AG09309 (cell line): Measurements from ENCODE around the gene PTPRN2.

Experiments
- DNase-seq: peaks from one replicate; pipeline ENCODE4 v3.0.0-alpha.2; 2010; ENCODE audit warnings: low read depth
- H3K4me3 ChIP-seq: 2 replicates; pipeline ENCODE4 v1.5.1; 2011; ENCODE audit warnings: mild to moderate bottlenecking, low read depth, low read length, moderate library complexity; ENCODE audit not compliant: control insufficient read depth
- CTCF ChIP-seq: IDR thresholded peaks from 2 replicates; pipeline ENCODE4 v1.5.1; 2011; ENCODE audit warnings: mild to moderate bottlenecking, low read depth, low read length, inconsistent platforms; ENCODE audit not compliant: insufficient read depth, control insufficient read depth; ENCODE audit errors: missing control alignments

PTPRN2 gene

GRCh38 chr7:158017111-158018097, 570.2 kb downstream of the PTPRN2 start:
- TF ChIP-seq CTCF = no peak
- DNase-seq = no peak
- H3K4me3 ChIP-seq = no peak overlapping the region

DNA sequence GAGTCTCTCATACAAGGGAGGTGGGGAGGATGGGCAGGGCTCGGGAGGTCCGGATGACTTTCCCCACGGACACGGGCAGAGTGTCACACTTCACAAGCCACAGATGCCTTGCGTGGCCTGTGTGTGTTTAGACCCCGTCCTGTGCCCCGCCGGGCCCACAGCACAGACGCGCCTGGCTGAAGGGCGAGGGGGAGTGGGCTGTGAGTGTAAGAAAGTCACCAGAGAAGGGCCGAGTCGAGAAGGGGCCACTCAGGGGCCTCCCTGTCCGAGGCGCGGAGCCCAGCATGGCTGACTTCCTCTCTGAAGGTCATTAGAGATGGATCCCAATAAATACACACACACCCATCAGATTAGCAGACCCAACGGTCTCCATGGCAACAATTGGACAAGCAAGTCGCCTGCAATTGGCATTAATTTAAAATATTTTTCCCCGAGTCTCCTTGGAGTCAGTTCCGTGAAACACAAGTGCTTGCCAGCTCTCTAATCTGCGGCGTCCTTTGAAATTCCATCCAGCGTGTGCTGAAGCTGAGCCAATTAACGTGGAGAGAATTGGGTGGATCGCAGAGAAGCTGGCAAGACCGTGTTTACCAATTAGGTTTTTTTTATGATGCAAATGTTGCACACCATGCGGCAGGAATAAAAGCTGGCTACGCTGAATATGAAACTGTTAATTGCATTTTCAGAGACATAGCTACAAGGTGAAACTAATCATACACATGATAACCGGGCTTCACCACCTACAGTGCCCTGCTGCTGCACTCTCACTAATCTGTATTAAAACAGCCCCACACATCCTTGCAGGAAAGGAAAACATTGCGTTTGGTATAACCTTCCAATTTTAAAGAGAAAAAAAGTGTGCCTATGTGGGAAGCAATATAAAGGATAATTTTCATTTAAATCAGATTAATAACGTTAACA, 571.2 kb downstream of the PTPRN2 start:
- TF ChIP-seq CTCF = no peak
- no peak overlapping the region for H3K4me3 ChIP-seq

DNA sequence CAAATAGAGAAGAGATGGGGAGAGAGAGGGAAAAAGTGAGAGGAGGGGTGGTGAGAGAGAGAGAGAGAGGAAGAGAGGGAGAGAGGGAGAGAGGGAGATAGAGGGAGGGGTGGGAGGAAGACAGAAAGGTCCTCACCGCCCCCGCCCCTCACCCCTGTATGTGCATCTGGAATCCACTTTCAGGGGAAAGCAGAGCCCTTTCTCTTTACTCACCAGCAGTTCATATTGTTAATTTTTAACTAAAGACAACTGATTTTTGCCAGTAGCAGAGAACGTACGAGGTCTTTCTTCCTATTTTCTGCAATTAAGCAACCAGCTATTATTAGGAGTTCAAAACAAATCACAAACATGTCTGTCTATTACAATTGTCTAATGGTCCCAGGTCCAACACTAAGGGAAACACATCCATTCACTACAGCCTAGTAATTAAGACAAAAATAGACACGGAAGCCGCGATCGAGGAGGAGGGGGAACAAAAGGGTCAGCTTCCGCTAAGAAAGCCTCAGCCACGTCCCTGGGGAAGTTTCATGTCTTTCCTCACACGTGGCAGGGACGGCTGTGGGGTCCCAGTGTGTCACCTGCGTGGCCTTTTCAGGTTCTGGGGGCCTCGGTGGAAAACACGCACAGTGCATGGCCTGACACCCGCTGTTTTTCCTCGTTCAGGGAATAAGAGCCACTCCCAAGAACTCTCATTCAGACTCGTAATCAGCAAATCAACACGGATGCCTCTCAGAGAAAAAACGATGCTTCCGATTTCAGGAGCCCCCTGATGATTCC, 572.0 kb downstream of the PTPRN2 start:
- DNase-seq = no peak
- no peak overlapping the region for H3K4me3 ChIP-seq
- no peak for TF ChIP-seq CTCF

More for the DNA sequence above, 571.2 kb downstream of the PTPRN2 start:
- DNase-seq = no peak

DNA sequence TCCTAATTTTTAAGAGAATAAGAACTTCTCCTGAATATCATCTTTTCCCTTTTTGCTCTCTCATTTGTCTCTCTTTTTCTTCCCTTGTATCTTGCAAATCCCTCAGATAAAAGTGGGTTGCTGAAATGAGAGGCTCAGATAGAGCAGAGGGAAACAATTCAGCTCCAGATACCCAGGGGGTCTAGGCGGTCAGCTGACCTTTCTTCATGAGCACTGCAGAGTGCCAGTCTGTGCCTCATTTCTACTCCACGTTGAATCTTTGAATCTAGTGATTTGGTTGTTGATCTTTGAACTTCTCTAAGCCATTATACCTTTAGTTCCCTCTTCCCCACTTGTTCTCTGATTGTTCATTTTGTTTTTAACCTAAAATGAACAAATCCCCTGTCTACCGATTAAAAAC, 572.6 kb downstream of the PTPRN2 start:
- H3K4me3 ChIP-seq = no peak overlapping the region
- DNase-seq = no peak
- TF ChIP-seq CTCF = no peak

DNA sequence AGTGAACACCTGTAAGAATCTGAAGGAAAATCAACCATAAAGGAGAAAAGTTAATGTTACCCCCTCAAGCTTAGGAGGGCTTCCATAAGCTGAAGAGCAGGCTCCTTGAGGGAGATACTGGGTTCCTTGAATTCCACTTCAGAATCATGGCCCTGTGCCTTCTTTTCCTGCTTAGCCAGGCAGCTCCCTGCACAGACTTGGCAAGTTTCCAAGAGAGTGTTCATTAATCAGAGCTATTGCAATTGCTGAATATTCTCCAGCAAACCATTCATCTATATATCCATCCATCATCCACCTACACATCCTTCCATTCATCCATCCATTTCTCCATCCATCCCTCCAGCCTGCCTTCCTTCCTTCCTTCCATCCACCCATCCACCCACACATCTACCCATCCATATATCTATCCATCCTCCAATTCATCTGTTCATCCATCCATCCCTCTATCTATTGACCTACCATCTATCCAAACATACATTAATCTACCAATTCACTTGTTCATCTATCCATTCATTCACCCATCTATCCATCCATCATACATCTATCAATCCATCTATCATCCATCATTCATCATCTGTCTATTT, 574.4 kb downstream of the PTPRN2 start:
- no peak for TF ChIP-seq CTCF
- H3K4me3 ChIP-seq = no peak overlapping the region
- no peak for DNase-seq
